HCT116 (cell line): Measurements from ENCODE around the gene GPC5. TPM values are rescaled to one million over a fixed set of nuclear protein-coding genes. Genes with fewer than 3 reads are reported as not detected.

Source experiments
- ATAC-seq: fragments of 200-7000 bp; cut with Tn5 transposase; 2 replicates; pipeline ENCODE4 v1.9.1; 2020; ENCODE audit warnings: mild to moderate bottlenecking, moderate library complexity
- BruUV-seq: library from RNA; stranded (reverse); fragments of 400-500 nt; replicated peaks from 2 replicates; lab custom pipeline; 2021; lab: Mats Ljungman, UMichigan
- CTCF ChIA-PET: fragments of 300-600 bp; sonication (Branson Sonifier 250); formaldehyde crosslinking; loops from one replicate; lab custom pipeline; 2021; ENCODE audit warnings: antibody characterized with exemption; lab: Charles Lee
- POLR2A ChIA-PET: fragments of 300-600, 350-600 bp; sonication (Branson Sonifier 250); formaldehyde crosslinking; loops from one replicate; lab custom pipeline; 2021; ENCODE audit warnings: antibody characterized with exemption; lab: Charles Lee
- RAD21 ChIA-PET, 2 experiments: fragments of 300-600 bp; sonication (Branson Sonifier 250); formaldehyde crosslinking; loops; one replicate each; lab custom pipeline; 2023; ENCODE audit warnings: low total read pairs in 2 of 2; ENCODE audit not compliant: uncharacterized antibody in 2 of 2, unreplicated experiment in 2 of 2, low non-redundant PET in 1 of 2; lab: Charles Lee
- DNase-seq: peaks from one replicate; pipeline ENCODE4 v3.0.0-alpha.2; 2010; ENCODE audit warnings: low read depth, low spot score
- H2AFZ ChIP-seq: fragments of 200-600 bp; shearing (Covaris generic), sonication (generic); 2 replicates; pipeline ENCODE4 v1.6.1; 2017; ENCODE audit warnings: low read depth, mixed run types, mixed read lengths, antibody characterized with exemption, low read length; ENCODE audit not compliant: poor library complexity, severe bottlenecking
- H3K27ac ChIP-seq: 2 replicates; pipeline ENCODE4 v1.5.1; 2012; ENCODE audit warnings: low read depth, low read length
- H3K27me3 ChIP-seq: fragments of 200-600 bp; sonication (generic); 2 replicates; pipeline ENCODE4 v1.6.1; 2016; ENCODE audit warnings: mixed run types, low read length, mixed read lengths; ENCODE audit not compliant: insufficient read depth
- H3K36me3 ChIP-seq, 2 experiments: fragments of 200-500 bp in 1 of 2; fragments of 200-600 bp in 1 of 2; sonication (Bioruptor generic) in 1 of 2; sonication (generic) in 1 of 2; 2 replicates each; pipeline versions ENCODE4 v1.5.1 to v1.6.1; 2014 to 2016; ENCODE audit warnings: low read length in 2 of 2, inconsistent platforms in 1 of 2, mixed read lengths in 1 of 2, mixed run types in 1 of 2; ENCODE audit not compliant: insufficient read depth in 2 of 2, control insufficient read depth in 1 of 2
- H3K4me1 ChIP-seq, 2 experiments: fragments of 200-600 bp in 1 of 2; sonication (generic) in 1 of 2; 2 replicates each; pipeline versions ENCODE4 v1.5.1 to v1.6.1; 2012 to 2017; ENCODE audit warnings: low read length in 2 of 2, inconsistent platforms in 1 of 2, mild to moderate bottlenecking in 1 of 2, mixed read lengths in 1 of 2, mixed run types in 1 of 2, moderate library complexity in 1 of 2; ENCODE audit not compliant: insufficient read depth in 2 of 2, control insufficient read depth in 1 of 2
- H3K4me2 ChIP-seq: fragments of 200-600 bp; sonication (generic); 2 replicates; pipeline ENCODE4 v1.6.1; 2017; ENCODE audit warnings: mixed run types, low read length, mixed read lengths
- H3K4me3 ChIP-seq, 2 experiments: fragments of 200-600 bp in 1 of 2; sonication (generic) in 1 of 2; replicated peaks in 1 of 2; 2 replicates each; pipeline ENCODE4 v1.5.1; 2011 to 2016; ENCODE audit warnings: low read length in 2 of 2, control low read depth in 1 of 2, low read depth in 1 of 2, mild to moderate bottlenecking in 1 of 2, mixed read lengths in 1 of 2, mixed run types in 1 of 2
- H3K79me2 ChIP-seq: fragments of 200-600 bp; sonication (generic); 2 replicates; pipeline ENCODE4 v1.6.1; 2017; ENCODE audit warnings: mild to moderate bottlenecking, mixed run types, low read length, moderate library complexity, mixed read lengths; ENCODE audit not compliant: insufficient read depth
- H3K9ac ChIP-seq: fragments of 200-600 bp; sonication (generic); 2 replicates; pipeline ENCODE4 v1.6.1; 2016; ENCODE audit warnings: low read length, mixed read lengths
- H3K9me2 ChIP-seq: fragments of 200-600 bp; sonication (generic), shearing (Covaris generic); 2 replicates; pipeline ENCODE4 v1.6.1; 2017; ENCODE audit warnings: mixed run types, mild to moderate bottlenecking, moderate library complexity; ENCODE audit not compliant: insufficient read depth
- H3K9me3 ChIP-seq, 2 experiments: fragments of 200-500 bp in 1 of 2; fragments of 200-600 bp in 1 of 2; sonication (Bioruptor generic) in 1 of 2; sonication (generic) in 1 of 2; 2 replicates each; pipeline ENCODE4 v1.6.1; 2014 to 2017; ENCODE audit warnings: low read length in 2 of 2, mixed read lengths in 2 of 2, inconsistent platforms in 1 of 2, low read depth in 1 of 2, mild to moderate bottlenecking in 1 of 2, mixed run types in 1 of 2, moderate library complexity in 1 of 2; ENCODE audit not compliant: control insufficient read depth in 1 of 2, insufficient read depth in 1 of 2
- H4K20me1 ChIP-seq: fragments of 200-600 bp; sonication (generic), shearing (Covaris generic); 2 replicates; pipeline ENCODE4 v1.6.1; 2017; ENCODE audit warnings: mixed run types, mild to moderate bottlenecking, moderate library complexity; ENCODE audit not compliant: insufficient read depth
- CBX3 ChIP-seq: IDR thresholded peaks from 2 replicates; pipeline ENCODE4 v1.6.1; 2012; ENCODE audit warnings: low read depth
- CTCF ChIP-seq, 3 experiments: fragments of 200-600 bp in 1 of 3; sonication (generic) in 1 of 3; IDR thresholded peaks in 2 of 3; conservative IDR thresholded peaks in 1 of 3; 2 replicates each; pipeline ENCODE4 v1.5.1; 2012 to 2017; ENCODE audit warnings: low read depth in 2 of 3, low read length in 2 of 3, antibody characterized with exemption in 1 of 3, borderline replicate concordance in 1 of 3, control low read depth in 1 of 3, mild to moderate bottlenecking in 1 of 3, mixed read lengths in 1 of 3, mixed run types in 1 of 3, moderate library complexity in 1 of 3; ENCODE audit not compliant: insufficient read depth in 1 of 3
- EGR1 ChIP-seq: IDR thresholded peaks from 2 replicates; pipeline ENCODE4 v1.6.1; 2012; ENCODE audit warnings: low read depth
- EZH2phosphoT487 ChIP-seq: fragments of 200-600 bp; IDR thresholded peaks from 2 replicates; pipeline ENCODE4 v1.6.1; 2018; ENCODE audit warnings: antibody characterized with exemption, borderline replicate concordance
- FOSL1 ChIP-seq: IDR thresholded peaks from 2 replicates; pipeline ENCODE4 v1.6.1; 2012; ENCODE audit warnings: low read depth
- JUND ChIP-seq: IDR thresholded peaks from 2 replicates; pipeline ENCODE4 v1.6.1; 2012
- POLR2AphosphoS5 ChIP-seq: IDR thresholded peaks from 2 replicates; pipeline ENCODE4 v1.6.1; 2011; ENCODE audit warnings: mild to moderate bottlenecking, low read depth, low read length, moderate library complexity
- RAD21 ChIP-seq: IDR thresholded peaks from 2 replicates; pipeline ENCODE4 v1.6.1; 2012; ENCODE audit warnings: low read depth, mild to moderate bottlenecking
- REST ChIP-seq: IDR thresholded peaks from 2 replicates; pipeline ENCODE4 v1.6.1; 2012; ENCODE audit warnings: low read depth
- SIN3A ChIP-seq: IDR thresholded peaks from 2 replicates; pipeline ENCODE4 v1.6.1; 2012; ENCODE audit warnings: low read depth
- SP1 ChIP-seq: IDR thresholded peaks from 2 replicates; pipeline ENCODE4 v1.6.1; 2012; ENCODE audit warnings: low read depth
- SRF ChIP-seq: IDR thresholded peaks from 2 replicates; pipeline ENCODE4 v1.6.1; 2012; ENCODE audit warnings: low read depth
- TCF7L2 ChIP-seq: IDR thresholded peaks from 2 replicates; pipeline ENCODE4 v1.7.0; 2011; ENCODE audit warnings: borderline replicate concordance, inconsistent platforms; ENCODE audit not compliant: insufficient read depth, insufficient read length; ENCODE audit errors: extremely low read depth
- YY1 ChIP-seq: IDR thresholded peaks from 2 replicates; pipeline ENCODE4 v1.6.1; 2011; ENCODE audit warnings: low read length, low read depth, moderate library complexity, mild to moderate bottlenecking; ENCODE audit not compliant: insufficient replicate concordance; ENCODE audit errors: extremely low read depth
- ZFX ChIP-seq: fragments of 450-650 bp; IDR thresholded peaks from 2 replicates; pipeline ENCODE4 v1.6.1; 2017
- ZNF274 ChIP-seq: fragments of 200-500 bp; sonication (Bioruptor generic); IDR thresholded peaks from 2 replicates; pipeline ENCODE4 v1.6.1; 2014; ENCODE audit warnings: mild to moderate bottlenecking, low read depth, low read length, inconsistent platforms
- intact Hi-C: fragments of 100-400 bp; cut with micrococcal nuclease; formaldehyde crosslinking; loops from 2 replicates; pipeline ENCODE4 v1.10.0; 2022
- total RNA-seq: library from RNA; stranded (reverse); gene quantifications from one replicate; pipeline ENCODE4 v1.2.1, GENCODE V29; 2021; ENCODE audit not compliant: unreplicated experiment
- TF ChIP-seq, protein P1 (sequence below): IDR thresholded peaks from 2 replicates; pipeline ENCODE4 v1.6.1; 2012
- TF ChIP-seq, protein P2 (sequence below): IDR thresholded peaks from 2 replicates; pipeline ENCODE4 v1.6.1; 2011; ENCODE audit warnings: mild to moderate bottlenecking, low read length, moderate library complexity; ENCODE audit not compliant: insufficient replicate concordance; ENCODE audit errors: extremely low read depth
- TF ChIP-seq, protein P3 (sequence below): IDR thresholded peaks from 2 replicates; pipeline ENCODE4 v1.6.1; 2012

The GPC5 gene
- total RNA-seq, 1 experiment from 2014 or later = not detected

DNA sequence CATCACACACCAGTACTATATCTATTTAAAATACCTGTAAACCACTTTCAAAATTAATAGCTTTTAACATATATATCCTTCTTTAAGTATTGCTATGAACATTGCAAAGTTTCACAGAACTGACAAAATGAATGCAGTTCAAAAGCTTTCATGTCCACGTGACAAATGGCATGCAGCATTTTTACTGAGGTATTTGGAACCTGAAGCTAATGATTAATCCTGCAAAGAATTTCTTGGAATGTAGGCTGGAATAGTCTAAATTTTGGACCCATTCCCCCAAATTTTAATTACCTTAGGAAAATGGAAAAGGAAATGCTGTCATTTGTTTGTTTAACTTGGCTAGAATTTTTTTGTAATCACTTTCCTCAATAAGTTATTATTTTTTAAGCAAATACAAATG, 1404.4 kb downstream of the GPC5 start:
- no TSS peak for BruUV-seq
- ATAC-seq = no peak

More for the DNA sequence above, 1404.4 kb downstream of the GPC5 start:
- Histone ChIP-seq H3K9ac (no peak overlapping the region), H2AFZ (no peak overlapping the region), H3K4me2 (no peak overlapping the region), H3K4me3 (no peak overlapping the region), H3K4me1 (no peaks in the 10 kb centered on the region), H3K27me3 (no peaks in the 10 kb centered on the region), H3K9me3 (peaks cover 7 to 38% of the 10 kb centered on the region in 2 experiments; a peak in 3 of 4 replicates), H3K79me2 (no peaks in the 10 kb centered on the region), H3K9me2 (no peaks in the 10 kb centered on the region), H4K20me1 (no peaks in the 10 kb centered on the region), H3K27ac (no peak overlapping the region), H3K36me3 (no peaks in the 10 kb centered on the region)
- ChIA-PET RAD21 (no interaction called here), POLR2A (no interaction called here), CTCF (no interaction called here)
- intact Hi-C loops = no loop called here
- DNase-seq = no peak
- TF ChIP-seq RAD21 (no peak), TCF7L2 (no peak), SRF (no peak), CBX3 (no peak), YY1 (no peak), REST (no peak), ZFX (no peak), CTCF (IDR thresholded peaks at IDR 0.05 in 2 of 3, conservative IDR thresholded peaks at IDR 0.05 in 1 of 3; ENCODE audit: borderline replicate concordance in 1 of 3, insufficient read depth in 1 of 3, low read depth in 2 of 3, low read length in 2 of 3) (no peak), SP1 (no peak), EZH2phosphoT487 (no peak), JUND (no peak), SIN3A (no peak), ZNF274 (no peak), POLR2AphosphoS5 (no peak), FOSL1 (no peak), EGR1 (no peak)
- TF ChIP-seq, protein P1, sequence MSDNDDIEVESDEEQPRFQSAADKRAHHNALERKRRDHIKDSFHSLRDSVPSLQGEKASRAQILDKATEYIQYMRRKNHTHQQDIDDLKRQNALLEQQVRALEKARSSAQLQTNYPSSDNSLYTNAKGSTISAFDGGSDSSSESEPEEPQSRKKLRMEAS = no peak
- TF ChIP-seq, protein P2, sequence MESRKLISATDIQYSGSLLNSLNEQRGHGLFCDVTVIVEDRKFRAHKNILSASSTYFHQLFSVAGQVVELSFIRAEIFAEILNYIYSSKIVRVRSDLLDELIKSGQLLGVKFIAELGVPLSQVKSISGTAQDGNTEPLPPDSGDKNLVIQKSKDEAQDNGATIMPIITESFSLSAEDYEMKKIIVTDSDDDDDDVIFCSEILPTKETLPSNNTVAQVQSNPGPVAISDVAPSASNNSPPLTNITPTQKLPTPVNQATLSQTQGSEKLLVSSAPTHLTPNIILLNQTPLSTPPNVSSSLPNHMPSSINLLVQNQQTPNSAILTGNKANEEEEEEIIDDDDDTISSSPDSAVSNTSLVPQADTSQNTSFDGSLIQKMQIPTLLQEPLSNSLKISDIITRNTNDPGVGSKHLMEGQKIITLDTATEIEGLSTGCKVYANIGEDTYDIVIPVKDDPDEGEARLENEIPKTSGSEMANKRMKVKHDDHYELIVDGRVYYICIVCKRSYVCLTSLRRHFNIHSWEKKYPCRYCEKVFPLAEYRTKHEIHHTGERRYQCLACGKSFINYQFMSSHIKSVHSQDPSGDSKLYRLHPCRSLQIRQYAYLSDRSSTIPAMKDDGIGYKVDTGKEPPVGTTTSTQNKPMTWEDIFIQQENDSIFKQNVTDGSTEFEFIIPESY = no peak
- TF ChIP-seq, protein P3, sequence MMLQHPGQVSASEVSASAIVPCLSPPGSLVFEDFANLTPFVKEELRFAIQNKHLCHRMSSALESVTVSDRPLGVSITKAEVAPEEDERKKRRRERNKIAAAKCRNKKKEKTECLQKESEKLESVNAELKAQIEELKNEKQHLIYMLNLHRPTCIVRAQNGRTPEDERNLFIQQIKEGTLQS = no peak
